Colonic mucosa (tissue), 4 donors: ENCODE results near the gene MAP2K3. TPM values are rescaled to one million over a fixed set of nuclear protein-coding genes. Genes with fewer than 3 reads are reported as not detected.

Source experiments
- DNase-seq: peaks from one replicate; pipeline ENCODE4 v3.0.0-alpha.2; 2020
- H3K27ac ChIP-seq: fragments of 200-600 bp; one replicate; pipeline ENCODE4 v1.8.0; 2021
- H3K27me3 ChIP-seq: fragments of 200-600 bp; one replicate; pipeline ENCODE4 v1.8.0; 2021
- H3K36me3 ChIP-seq: fragments of 200-600 bp; one replicate; pipeline ENCODE4 v1.8.0; 2021
- H3K4me1 ChIP-seq: fragments of 200-600 bp; one replicate; pipeline ENCODE4 v1.8.0; 2021; ENCODE audit warnings: mild to moderate bottlenecking
- H3K4me3 ChIP-seq: fragments of 200-600 bp; one replicate; pipeline ENCODE4 v1.8.0; 2021
- H3K9ac ChIP-seq, 2 donors: one replicate each; pipeline ENCODE4 v1.7.0; 2013; ENCODE audit warnings: control low read depth in 2 of 2, low read depth in 2 of 2, low read length in 2 of 2
- H3K9me3 ChIP-seq: fragments of 200-600 bp; one replicate; pipeline ENCODE4 v1.8.0; 2021
- CTCF ChIP-seq: fragments of 200-600 bp; IDR thresholded peaks from one replicate; pipeline ENCODE4 v1.8.0; 2022; ENCODE audit warnings: antibody characterized with exemption, mild to moderate bottlenecking
- intact Hi-C: fragments of 100-400 bp; cut with DNase I; formaldehyde crosslinking; loops from one replicate; pipeline ENCODE4 v1.14.1; 2022
- total RNA-seq, 2 donors: library from RNA; stranded (reverse); fragmentation: NEBNext Ultra II Directional in 1 of 2; extraction: Animal tissue kit (Norgen Biotek cat#: 25700) in 1 of 2; gene quantifications; one replicate each; pipeline ENCODE4 v1.2.1, GENCODE V29; 2021
- donor health status: healthy.
- donor health status: DM: no; HTN: no; CAD: no.
- donor health status: DM: no; HTN: no; CAD: no.

Gene MAP2K3
- total RNA-seq, 2 donors from 2014 or later = 64.5 to 67.1 TPM

- Histone ChIP-seq H3K27me3 (no peaks in the 10 kb centered on the region), H3K4me1 (no peaks in the 10 kb centered on the region), H3K27ac (no peak overlapping the region), H3K36me3 (no peaks in the 10 kb centered on the region), H3K9ac (no peak overlapping the region), H3K9me3 (no peaks in the 10 kb centered on the region), H3K4me3 (no peak overlapping the region)
- TF ChIP-seq CTCF = no peak
- intact Hi-C loops = no loop called here
- no peak for DNase-seq
These were observed 67.0 kb downstream of the MAP2K3 start for GRCh38 chr17:21351366-21352065.

GRCh38 chr17:21352221-21352980 is 67.9 kb downstream of the MAP2K3 start:
- Histone ChIP-seq H3K4me1 (no peaks in the 10 kb centered on the region), H3K27me3 (no peaks in the 10 kb centered on the region), H3K9me3 (no peaks in the 10 kb centered on the region), H3K27ac (no peak overlapping the region), H3K4me3 (no peak overlapping the region), H3K36me3 (no peaks in the 10 kb centered on the region), H3K9ac (no peak overlapping the region)
- TF ChIP-seq CTCF = no peak
- intact Hi-C loops = no loop called here
- no peak for DNase-seq

GRCh38 chr17:21352981-21353265 is 68.4 kb downstream of the MAP2K3 start:
- no peak for TF ChIP-seq CTCF
- Histone ChIP-seq H3K27me3 (no peaks in the 10 kb centered on the region), H3K4me3 (no peak overlapping the region), H3K4me1 (no peaks in the 10 kb centered on the region), H3K9me3 (no peaks in the 10 kb centered on the region), H3K9ac (no peak overlapping the region), H3K27ac (no peak overlapping the region), H3K36me3 (no peaks in the 10 kb centered on the region)
- intact Hi-C loops = no loop called here
- no peak for DNase-seq

- no peak overlapping the region for H3K9ac ChIP-seq
- H3K27ac ChIP-seq = no peak overlapping the region
- intact Hi-C loops = no loop called here
- no peaks in the 10 kb centered on the region for H3K9me3 ChIP-seq
- no peak for DNase-seq
- TF ChIP-seq CTCF = no peak
- H3K4me1 ChIP-seq = no peaks in the 10 kb centered on the region
- no peak overlapping the region for H3K4me3 ChIP-seq
- no peaks in the 10 kb centered on the region for H3K27me3 ChIP-seq
- H3K36me3 ChIP-seq = no peaks in the 10 kb centered on the region
These were observed 69.0 kb downstream of the MAP2K3 start for GRCh38 chr17:21353326-21354010.

GRCh38 chr17:21354796-21355385 is 70.4 kb downstream of the MAP2K3 start:
- intact Hi-C loops = no loop called here
- H3K27ac ChIP-seq = no peak overlapping the region
- DNase-seq = no peak

More at GRCh38 chr17:21354796-21355385, 70.4 kb downstream of the MAP2K3 start:
- H3K9me3 ChIP-seq = no peaks in the 10 kb centered on the region
- no peak overlapping the region for H3K4me3 ChIP-seq
- H3K9ac ChIP-seq = no peak overlapping the region
- no peaks in the 10 kb centered on the region for H3K4me1 ChIP-seq
- TF ChIP-seq CTCF = no peak
- no peaks in the 10 kb centered on the region for H3K27me3 ChIP-seq
- no peaks in the 10 kb centered on the region for H3K36me3 ChIP-seq
